ENCODE data around the gene PRLR.

Gene PRLR

DNA sequence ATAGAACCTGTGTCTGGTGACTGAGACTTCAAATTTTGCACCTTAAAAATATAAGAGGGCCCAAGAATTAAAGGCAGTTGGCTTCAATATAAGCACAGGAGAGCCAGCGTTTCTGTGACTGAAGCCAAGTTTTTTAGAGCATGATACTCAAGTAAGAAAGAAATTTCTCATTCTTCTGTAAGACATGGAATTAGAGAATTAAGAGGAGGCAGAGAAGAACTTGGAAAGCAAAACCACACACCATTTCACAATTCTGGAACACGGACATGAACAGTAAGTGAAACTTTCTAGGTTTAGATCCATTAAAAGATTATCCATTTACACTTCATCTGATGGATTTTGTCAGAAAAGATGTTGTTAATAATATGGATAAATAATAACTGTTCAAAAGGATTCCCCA, 173.6 kb downstream of the PRLR start:
- TF ChIP-seq, protein P1, sequence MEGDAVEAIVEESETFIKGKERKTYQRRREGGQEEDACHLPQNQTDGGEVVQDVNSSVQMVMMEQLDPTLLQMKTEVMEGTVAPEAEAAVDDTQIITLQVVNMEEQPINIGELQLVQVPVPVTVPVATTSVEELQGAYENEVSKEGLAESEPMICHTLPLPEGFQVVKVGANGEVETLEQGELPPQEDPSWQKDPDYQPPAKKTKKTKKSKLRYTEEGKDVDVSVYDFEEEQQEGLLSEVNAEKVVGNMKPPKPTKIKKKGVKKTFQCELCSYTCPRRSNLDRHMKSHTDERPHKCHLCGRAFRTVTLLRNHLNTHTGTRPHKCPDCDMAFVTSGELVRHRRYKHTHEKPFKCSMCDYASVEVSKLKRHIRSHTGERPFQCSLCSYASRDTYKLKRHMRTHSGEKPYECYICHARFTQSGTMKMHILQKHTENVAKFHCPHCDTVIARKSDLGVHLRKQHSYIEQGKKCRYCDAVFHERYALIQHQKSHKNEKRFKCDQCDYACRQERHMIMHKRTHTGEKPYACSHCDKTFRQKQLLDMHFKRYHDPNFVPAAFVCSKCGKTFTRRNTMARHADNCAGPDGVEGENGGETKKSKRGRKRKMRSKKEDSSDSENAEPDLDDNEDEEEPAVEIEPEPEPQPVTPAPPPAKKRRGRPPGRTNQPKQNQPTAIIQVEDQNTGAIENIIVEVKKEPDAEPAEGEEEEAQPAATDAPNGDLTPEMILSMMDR (IDR thresholded peaks at IDR 0.05): no peak
- Histone ChIP-seq H3K27ac (no peak overlapping the region), H3K4me3 (no peak overlapping the region)
- no peak for DNase-seq (ENCODE audit: low spot score)

DNA sequence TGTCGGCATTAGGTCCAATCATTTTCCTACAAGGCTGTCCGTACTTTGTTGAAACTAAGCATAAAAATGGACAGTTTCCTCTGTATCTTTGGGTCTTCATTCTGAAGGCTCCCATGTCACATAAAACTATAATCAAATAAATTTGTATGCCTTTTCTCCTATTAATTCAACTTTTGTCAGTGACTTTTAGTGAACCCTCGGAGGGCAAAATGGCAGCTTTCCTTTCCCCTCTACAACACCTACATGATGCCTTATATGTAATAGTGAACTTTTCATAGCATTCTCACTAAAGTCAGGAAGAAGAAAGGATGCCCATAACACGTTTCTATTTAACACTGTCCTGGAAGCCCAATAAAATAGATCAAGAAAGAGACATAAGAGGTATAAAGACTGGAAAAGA, 177.4 kb downstream of the PRLR start:
- TF ChIP-seq, protein P1 (IDR thresholded peaks at IDR 0.05): no peak
- Histone ChIP-seq H3K27ac (no peak overlapping the region), H3K4me3 (no peak overlapping the region)
- DNase-seq (ENCODE audit: low spot score): no peak

DNA sequence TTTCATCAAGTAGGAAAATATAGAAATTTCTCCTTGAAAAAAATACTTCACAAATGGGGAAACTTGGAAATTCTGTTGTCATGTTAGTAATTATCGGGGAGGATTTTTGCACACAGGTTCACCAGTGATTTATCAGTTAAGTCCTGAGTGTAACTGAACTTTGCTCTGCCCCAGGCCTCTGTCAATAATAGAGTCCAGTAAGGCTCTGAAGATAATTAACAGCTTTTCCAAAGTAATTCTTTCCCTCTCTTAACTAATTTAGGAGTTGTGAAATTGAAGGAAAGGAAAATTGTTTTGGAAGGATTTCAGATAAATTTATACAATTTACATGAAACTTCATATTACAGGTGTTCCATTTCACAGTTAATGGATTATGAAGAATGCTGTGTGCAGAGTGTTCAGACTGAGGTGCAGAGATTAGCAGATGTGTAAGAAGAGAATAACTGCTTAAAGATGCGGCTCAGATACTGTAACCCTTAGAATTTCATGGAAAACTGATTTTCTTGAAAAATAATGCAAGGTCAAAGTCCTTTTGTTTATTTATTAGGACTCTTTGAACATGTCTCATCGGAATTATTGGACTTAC, 179.7 kb downstream of the PRLR start:
- TF ChIP-seq, protein P1 (IDR thresholded peaks at IDR 0.05): no peak
- no peak overlapping the region for H3K4me3 ChIP-seq
- no peak overlapping the region for H3K27ac ChIP-seq
- DNase-seq (ENCODE audit: low spot score): no peak

DNA sequence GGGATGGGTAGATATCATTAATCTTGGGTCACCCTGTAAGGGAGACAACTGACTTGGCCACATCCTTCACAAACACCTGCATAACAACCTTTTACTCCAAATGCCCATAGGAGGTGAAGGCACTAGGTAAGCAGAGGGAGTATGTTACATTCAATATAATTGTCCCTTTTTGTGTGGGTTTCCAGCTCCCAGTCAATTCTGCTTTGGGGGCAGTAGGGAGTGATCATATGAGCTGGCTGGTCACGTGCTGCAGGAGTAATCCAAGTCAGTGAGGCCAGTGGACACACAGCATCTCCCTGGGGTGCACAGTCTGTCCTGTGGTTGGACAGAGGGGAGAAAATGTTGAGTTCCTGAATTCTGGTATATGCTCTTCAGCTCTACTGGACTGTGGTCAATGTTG, 181.4 kb downstream of the PRLR start:
- Histone ChIP-seq H3K27ac (no peak overlapping the region), H3K4me3 (no peak overlapping the region)
- DNase-seq (ENCODE audit: low spot score): no peak
- TF ChIP-seq, protein P1 (IDR thresholded peaks at IDR 0.05): no peak

DNA sequence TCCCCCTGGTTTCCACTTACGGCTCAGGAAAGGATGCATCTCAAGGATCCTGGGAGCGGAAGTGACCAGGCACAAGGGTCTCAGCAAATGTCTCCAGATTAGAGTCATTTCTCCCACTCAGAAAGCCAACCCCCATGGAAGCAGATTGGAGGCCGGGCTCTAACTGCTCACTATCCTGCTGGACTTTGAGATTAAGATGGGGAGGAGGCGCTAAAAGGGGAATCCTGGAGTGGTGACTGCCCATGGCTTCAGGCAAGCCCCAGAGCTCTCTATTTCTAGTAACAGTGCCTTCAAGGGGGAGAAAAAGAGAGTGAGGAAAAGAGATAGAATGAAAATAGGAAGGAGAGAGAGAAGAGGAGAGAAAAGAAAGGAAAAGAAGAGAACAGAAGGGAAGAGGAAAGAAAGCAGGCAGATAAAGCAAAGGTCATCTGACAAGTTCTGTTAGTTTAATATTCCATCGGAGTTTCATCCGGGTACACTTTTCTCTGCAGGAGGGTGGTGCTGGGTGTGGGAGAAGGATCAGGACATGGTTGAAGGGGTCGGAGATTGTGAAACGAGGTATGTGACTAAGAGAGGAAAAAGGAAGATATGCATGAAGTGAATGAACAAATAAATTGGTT, 182.4 kb downstream of the PRLR start, which contains the start of gene AGXT2:
Gene AGXT2, minus strand, starts transcription at position 165 of the 620 bp plus-strand sequence. Its CDS starts 57 bp downstream, at position 108.
- no peak within 1 kb of the TSS for H3K4me3 ChIP-seq
- DNase-seq (ENCODE audit: low spot score): no peak
- TF ChIP-seq, protein P1 (IDR thresholded peaks at IDR 0.05): no peak
- no peak within 1 kb of the TSS for H3K27ac ChIP-seq

DNA sequence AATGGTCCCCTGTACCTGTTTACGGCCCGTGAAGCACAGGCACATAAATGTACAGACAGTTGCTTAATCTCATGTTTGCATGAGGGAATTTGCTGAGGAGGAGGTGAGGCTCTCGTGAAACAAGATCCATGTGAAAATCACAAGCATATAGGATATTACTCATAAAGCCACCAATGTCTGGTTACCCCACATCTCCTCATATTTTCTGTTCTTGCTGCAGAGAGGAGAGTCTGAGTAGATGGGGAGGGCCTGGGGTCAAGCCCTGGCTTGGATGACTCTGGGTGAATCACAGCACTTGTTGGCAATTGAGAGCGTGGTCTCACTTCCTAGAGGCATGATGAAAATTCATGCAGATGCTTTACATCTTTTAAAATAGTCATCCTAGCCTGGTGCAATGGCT, 183.5 kb downstream of the PRLR start:
- Histone ChIP-seq H3K4me3 (no peak overlapping the region), H3K27ac (no peak overlapping the region)
- TF ChIP-seq, protein P1 (IDR thresholded peaks at IDR 0.05): no peak
- DNase-seq (ENCODE audit: low spot score): no peak

DNA sequence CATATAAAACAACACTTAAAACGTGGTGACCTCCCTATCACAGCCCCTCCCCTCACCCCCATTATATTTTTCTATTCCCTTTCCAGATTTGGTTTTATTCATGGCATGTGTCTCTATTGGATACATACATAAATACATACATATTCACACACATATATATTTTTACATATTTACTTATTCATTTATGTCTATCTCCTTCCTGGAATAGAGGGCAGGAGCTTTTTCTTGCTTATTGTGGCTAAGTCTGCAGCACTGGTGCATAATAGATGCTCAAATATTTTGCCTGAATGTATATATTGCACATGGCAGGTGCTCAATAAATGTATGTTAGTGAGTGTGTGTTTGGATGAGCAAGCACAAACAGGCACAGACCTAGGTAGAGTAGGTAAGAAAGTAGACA, 185.0 kb downstream of the PRLR start:
- no peak for DNase-seq (ENCODE audit: low spot score)
- H3K4me3 ChIP-seq: no peak overlapping the region
- H3K27ac ChIP-seq: no peak overlapping the region
- TF ChIP-seq, protein P1 (IDR thresholded peaks at IDR 0.05): no peak

Measured in coronary artery (tissue), 2 donors.